ENCODE measurements around the gene CPED1.

The CPED1 gene

GRCh38 chr7:121078701-121079227 lies 90.3 kb downstream of the CPED1 start:
- TF ChIP-seq, protein P1, sequence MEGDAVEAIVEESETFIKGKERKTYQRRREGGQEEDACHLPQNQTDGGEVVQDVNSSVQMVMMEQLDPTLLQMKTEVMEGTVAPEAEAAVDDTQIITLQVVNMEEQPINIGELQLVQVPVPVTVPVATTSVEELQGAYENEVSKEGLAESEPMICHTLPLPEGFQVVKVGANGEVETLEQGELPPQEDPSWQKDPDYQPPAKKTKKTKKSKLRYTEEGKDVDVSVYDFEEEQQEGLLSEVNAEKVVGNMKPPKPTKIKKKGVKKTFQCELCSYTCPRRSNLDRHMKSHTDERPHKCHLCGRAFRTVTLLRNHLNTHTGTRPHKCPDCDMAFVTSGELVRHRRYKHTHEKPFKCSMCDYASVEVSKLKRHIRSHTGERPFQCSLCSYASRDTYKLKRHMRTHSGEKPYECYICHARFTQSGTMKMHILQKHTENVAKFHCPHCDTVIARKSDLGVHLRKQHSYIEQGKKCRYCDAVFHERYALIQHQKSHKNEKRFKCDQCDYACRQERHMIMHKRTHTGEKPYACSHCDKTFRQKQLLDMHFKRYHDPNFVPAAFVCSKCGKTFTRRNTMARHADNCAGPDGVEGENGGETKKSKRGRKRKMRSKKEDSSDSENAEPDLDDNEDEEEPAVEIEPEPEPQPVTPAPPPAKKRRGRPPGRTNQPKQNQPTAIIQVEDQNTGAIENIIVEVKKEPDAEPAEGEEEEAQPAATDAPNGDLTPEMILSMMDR (IDR thresholded peaks at IDR 0.05), result no peak

DNA sequence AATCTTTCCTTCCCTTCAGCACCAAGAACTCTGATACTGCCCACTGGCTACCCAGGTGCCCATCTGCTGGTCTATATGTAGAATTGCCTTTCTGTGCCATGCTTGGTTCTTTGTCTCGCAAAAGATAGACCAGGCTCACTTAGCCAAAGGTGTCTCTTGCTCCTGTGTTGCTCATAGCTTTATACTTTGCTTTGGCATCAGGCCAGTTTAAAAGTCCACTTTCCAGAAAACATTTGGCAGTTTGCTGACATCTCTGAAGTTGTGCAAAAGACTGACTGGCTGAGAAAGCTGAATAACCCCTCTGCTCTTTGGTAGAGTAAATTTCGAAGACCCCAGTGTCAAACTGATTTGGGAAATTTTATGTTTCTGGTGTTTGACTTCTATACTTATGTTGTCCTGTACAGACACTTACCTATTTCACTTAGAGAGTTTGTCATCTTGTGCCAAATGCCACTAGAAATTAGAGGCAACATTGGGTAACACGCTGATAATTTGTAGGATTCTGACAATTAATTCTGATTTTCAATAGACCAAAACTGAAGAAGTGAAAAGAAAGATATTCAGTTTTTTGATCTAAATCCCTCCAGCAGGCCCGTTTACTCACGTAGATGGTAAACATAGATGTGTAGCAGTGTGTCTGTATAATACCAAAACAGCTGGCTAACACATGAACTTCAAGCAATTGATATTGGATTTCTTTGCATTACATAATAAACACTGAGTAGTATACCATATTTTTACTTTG lies 91.1 kb downstream of the CPED1 start:
- TF ChIP-seq, protein P1 (IDR thresholded peaks at IDR 0.05), result peak; percentile 24; the same call in 1 of the 2 replicates

DNA sequence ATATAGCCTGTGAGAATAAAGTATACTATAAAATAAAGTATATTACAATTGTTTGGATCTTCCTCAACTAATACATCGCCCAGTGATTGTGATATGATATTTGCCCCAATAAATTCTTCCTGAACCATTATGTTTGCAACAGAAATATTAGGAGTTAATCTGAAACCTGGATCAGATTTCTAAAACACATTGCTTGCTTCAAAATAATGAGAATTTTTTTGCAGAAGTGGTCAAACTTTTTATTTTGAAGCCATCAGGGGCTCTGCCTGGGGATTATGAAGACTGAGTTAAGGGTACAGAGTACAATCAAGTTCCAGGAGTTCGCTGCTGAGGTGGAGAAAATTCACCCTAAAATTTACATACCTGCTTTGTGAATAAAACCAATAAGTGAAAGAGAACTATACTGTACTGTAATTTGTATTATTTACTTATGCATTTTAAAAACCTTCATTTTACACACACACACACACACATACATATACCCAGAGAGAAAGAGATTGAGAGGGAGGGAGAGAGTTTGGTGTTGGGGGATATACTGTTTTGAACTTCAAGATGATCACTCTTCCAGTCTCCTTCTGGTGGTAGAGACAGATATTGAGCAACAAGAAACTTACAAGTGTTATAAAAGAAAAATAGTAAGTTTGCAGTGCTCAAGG lies 91.9 kb downstream of the CPED1 start:
- TF ChIP-seq, protein P1 (IDR thresholded peaks at IDR 0.05), result no peak

DNA sequence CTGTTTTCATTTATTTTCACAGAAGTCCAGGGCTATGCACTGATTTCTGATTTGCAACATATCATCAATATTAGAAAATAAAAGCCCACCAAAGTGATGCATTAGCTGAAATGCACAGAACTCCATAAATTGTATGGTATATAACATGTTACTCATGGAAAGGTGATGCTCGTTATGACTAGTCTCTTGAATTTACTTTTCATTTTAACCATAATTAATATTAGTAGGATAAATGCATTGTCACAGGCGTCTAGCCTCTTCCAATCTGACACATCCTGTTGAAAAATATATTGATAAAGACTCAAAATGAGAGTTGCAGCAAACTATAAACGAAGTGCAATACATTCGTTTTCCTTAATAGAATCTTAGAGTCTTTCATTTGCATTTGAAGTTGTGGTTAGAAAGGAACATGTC lies 92.4 kb downstream of the CPED1 start:
- TF ChIP-seq, protein P1 (IDR thresholded peaks at IDR 0.05), result no peak

DNA sequence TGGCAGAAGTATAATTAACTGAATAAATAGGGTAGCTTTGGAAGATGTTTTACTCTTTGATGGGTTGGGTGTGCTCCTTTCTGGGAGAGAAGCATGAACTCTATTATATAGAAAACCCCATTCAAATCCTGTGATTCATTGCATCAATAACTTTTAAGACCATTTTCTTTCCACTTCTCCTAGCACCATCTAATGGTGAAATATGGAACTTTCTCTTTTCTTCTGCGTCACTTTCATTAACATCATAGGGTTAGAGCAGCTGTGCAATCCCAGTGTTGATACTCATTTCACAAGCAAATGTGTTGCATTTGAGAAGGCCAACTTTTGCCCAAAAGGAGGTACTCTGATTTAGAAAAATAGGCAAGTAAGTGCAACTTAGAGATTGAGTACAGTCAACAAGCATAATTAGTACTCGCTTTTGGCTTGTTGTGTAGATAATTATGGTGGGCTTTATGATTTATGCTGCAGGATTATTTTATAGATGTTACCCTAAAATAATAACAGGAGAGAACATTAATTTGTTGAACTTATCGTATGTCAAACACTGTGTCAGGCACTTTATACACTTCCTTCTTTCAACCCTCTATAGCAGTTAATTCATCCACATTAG lies 92.9 kb downstream of the CPED1 start:
- TF ChIP-seq, protein P1 (IDR thresholded peaks at IDR 0.05), result peak; percentile 70

DNA sequence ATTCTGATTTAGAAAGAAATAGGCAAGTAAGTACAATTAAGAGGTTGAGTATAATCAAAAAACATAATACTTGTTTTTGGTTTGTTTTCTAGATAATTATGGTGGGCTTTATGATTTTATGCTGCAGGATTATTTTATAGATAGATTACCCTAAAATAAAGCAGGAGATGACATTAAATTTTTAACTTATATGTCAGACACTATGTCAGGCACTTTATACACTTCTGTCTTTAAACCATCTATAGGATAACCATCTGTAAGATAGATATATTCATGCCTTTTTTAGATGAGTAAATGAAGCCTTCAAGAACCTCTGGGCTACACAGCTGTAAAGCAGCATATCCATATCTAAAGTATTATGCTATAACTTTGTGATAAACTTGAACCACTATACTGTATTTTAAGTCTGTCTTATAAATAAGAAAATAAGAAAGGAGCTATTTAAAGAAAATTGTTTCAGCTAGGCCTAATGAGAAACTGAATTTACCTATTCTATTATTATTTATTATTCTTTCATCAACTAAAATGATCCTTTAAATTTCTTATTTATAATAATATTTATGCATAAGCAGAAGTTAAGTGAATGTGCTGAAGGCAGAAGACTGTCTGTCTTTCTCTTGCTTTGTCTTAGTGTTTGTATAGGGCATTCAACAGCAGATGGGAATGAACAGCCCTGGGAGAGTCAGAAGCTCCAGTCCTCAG lies 94.0 kb downstream of the CPED1 start:
- TF ChIP-seq, protein P1 (IDR thresholded peaks at IDR 0.05), result no peak

- TF ChIP-seq, protein P1 (IDR thresholded peaks at IDR 0.05), result no peak
These were observed 94.8 kb downstream of the CPED1 start for GRCh38 chr7:121083138-121083789.

Data from LNCAP (cell line).